Urothelium cell line (cell line): ENCODE data around the gene CAPN1.
"Not testable (repeated sequence)": the region's sequence is repeated elsewhere in the genome, so short reads cannot be mapped to it uniquely, and the experiment has no call there.

ENCODE experiments used
- DNase-seq: peaks from one replicate; pipeline ENCODE4 v3.0.0; 2011; ENCODE audit warnings: low spot score, mixed read lengths
- FAIRE-seq: peaks from 2 replicates; lab custom pipeline; 2011; peaks lifted over from hg19 to GRCh38; lab: Jason Lieb, UNC

The CAPN1 gene

DNA sequence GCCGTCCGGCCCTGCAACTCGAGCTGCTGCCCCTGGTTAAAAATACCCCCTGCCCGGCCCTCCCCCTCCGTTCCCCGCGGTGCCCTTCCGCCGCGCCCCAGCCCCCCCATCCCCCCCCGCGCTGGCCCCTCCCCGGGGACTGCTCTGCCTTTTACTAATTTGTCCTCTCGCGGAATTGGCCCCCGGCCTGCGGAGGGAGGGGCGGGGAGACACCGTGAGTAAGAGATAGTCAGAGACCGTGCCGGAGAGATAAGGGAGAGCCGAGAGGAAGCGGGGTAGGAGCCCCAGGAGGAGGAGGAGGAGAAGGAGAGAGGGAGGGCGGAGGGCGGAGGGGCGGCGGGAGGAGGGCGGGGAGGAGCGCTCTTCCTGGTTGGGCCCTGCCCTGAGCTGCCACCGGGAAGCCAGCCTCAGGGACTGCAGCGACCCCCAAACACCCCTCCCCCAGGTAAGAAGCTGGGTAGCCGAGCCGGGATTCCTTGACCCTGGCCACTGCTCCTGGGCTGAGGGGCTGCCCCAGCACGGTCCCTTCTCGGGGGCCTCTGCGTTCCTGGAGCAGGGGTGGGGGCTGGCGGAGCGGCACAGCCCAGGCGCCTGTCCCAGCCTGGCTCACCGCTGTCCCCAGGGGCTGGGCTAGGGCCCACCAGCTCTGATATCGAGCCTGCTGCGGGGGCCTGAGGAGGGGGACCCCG lies at the start of gene CAPN1:
CAPN1 (plus strand) TSS at position 360 of the 689 bp plus-strand sequence. CDS start 774 bp downstream, outside the sequence.
- FAIRE-seq (no peak), DNase-seq (peak; percentile 86)

- no peak for FAIRE-seq
- no peak for DNase-seq
Measured at GRCh38 chr11:65132238-65132987, 49.3 kb upstream of the CAPN1 start.

- FAIRE-seq = no peak
- DNase-seq = peak; percentile 61
Measured at GRCh38 chr11:65132988-65133700, 48.6 kb upstream of the CAPN1 start.

DNA sequence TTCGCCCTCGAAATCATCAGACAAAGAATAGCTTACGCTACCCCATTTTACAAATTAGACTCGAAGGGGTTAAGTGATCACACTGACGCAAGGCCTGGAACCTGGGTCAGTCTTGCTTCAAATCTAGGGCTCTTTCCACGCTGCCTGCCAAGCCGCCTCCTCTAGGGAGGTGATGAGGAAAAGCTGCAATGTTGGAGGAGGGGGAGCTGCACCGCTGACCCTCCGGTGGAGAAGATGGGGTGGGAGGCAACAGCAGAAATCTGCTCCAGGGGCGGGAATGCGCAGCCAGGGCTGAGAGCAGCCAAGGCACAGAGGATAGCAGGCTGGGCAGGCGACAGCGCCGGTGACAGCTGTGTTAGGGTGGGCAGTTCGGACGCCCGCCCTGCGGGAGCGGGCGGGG lies 48.0 kb upstream of the CAPN1 start:
- FAIRE-seq (no peak), DNase-seq (no peak)

GRCh38 chr11:65134240-65134951 lies 47.3 kb upstream of the CAPN1 start, which contains the start of gene SYVN1:
SYVN1 (minus strand) TSS chr11:65134519; CDS start chr11:65133601, 918 bp downstream.
- DNase-seq = peak; percentile 91
- peak; percentile 98 for FAIRE-seq

- DNase-seq (peak; percentile 95), FAIRE-seq (no peak)
Measured at GRCh38 chr11:65134952-65135632, 46.6 kb upstream of the CAPN1 start.

- no peak for FAIRE-seq
Measured at GRCh38 chr11:65135633-65136145, 46.0 kb upstream of the CAPN1 start.

DNA sequence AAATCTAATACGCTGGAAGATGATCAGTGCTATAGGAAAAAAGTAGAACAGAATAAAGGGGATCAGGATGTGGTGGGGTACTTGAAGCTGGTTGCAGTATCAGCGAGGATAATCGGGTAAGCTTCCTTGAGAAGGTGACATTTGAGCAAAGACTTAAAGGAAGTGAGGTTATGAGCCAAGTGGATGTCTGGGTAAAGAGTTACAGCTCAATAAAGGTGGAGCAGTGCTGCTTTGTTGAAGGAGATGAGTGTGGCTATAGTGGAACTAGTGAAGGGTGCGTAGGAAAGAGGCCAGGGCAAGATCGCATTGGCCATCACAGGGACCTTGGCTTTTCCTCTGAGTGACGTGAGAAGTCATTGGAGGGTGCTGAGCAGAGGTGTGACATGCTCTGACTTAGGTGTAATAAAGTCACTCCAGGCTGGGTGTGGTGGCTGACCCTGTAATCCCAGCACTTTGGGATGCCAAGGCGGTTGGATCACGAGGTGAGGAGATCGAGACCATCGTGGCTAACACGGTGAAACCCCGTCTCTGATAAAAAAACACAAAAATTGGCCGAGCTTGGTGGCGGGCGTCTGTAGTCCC lies 45.1 kb upstream of the CAPN1 start:
- no peak for DNase-seq
- no peak for FAIRE-seq

More at GRCh38 chr11:65135633-65136145, 46.0 kb upstream of the CAPN1 start:
- no peak for DNase-seq

DNA sequence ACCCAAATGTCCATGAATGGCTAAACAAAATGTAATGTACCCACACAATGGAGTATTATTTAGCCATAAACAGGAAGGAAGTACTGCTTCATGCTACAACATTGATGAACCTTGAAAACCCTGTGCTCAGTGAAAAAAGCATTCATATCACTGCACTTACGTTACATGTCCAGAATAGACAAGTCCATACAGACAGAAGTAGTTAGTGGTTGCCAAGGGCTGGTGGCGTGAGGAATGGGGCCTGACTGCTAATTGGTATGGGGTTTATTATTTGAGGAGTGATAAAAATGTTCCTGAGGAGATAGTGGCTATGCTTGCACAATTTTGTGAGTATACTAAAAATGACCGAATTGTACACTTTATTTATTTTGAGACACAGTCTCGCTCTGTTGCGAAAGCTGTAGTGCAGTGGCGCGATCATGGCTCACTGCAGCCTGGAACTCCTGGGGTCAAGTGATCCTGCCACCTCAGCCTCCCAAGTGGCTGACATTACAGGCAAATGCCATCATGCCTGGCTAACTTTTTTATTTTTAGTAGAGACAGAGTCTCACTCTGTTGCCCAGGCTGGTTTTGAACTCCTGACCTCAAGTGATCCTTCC lies 39.7 kb upstream of the CAPN1 start:
- DNase-seq (no peak), FAIRE-seq (peak; percentile 20)

DNA sequence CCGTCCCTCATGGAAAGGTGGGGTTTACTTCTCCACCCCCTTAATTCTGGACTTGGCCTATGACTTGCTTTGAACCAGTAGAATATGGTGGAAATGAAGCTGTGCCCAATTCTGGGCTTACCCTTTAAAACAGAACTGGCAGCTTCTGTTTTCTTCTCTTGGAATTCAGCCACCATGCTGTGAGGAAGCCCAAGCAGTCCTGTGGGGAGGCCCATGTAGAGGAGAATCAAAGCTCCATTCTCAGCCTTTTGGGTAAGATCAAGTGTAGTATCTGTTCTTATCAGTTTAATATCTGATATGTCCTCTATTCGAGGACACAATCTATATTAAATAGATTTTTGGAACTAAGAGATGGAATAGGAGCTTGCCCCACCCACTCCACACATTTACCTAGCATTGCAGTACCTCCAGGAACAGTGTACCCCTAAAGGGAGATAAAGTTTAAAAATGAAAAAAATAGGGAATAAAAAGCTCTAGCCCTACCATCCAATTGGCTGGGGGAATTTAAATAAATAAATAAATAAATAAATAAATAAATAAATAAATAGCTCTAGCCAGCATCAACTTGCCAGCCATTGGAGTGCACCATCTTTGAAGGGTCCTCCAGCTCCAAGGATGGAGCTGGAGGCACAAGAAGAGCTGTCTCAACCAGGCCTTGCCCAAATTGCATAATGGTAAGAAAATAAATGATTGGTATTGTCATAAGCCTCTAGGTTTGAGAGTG lies 34.2 kb upstream of the CAPN1 start:
- FAIRE-seq (no peak), DNase-seq (no peak)

DNA sequence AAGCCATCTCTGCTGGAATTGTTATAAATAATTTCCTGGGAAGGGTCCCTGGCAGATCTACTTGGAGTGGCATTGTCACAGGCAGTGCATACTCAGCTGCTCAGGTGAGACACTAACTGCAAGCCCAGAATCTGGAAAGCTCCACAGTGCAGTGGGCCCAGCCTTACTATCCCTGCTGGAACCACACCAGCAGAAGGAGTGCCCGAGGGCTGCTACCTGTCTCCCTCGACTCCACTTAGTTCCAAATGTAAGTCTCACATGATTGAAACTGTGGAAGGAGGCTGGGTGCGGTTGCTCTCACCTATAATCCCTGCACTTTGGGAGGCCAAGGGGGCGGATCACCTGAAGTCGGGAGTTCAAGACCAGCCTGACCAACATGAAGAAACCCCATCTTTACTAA lies 33.1 kb upstream of the CAPN1 start:
- FAIRE-seq = no peak

DNA sequence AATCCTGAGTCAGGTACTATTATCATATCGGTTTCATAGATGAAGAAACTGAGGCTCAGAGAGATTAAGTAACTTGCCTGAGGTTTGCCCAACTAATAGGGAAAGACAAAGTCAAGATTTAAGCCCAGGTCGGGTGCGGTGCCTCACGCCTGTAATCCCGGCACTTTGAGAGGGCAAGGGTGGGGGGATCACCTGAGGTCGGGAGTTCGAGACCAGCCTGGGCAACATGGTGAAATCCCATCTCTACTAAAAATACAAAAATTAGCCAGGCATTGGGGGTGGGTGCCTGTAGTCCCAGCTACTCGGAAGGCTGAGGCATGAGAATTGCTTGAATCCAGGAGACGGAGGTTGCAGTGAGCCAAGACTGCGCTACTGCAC lies 31.6 kb upstream of the CAPN1 start:
- DNase-seq, FAIRE-seq: not testable (repeated sequence)

More for the DNA sequence above, 33.1 kb upstream of the CAPN1 start:
- DNase-seq = no peak

- DNase-seq (peak; percentile 93), FAIRE-seq (peak; percentile 83)
Measured at GRCh38 chr11:65150509-65151299, 31.0 kb upstream of the CAPN1 start.

DNA sequence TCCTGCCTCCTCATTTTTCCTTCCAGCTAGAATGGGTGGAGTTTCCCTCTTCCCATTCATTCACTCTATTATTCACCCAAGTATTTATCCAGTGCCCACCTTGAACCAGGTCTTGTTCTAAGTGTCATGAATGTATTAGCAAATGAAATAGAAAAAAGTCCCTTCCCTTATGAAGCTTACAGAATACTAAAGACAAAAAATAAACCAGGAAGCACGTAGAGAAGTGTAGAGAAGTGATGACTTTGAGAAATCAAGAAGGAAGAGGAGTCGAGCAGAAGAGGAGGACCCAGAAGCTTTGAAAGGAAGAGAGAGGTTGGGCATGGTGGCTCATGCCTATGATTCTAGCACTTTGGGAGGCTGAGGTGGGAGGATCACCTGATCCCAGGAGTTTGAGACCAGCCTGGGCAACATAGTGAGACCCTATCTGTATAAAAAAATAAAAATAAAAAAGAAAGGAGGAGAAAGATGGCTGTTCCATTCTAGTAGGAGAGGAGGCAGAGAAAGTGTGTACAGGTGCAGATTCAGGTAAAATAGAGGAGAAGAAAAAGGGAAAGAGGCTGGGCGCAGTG lies 30.3 kb upstream of the CAPN1 start:
- FAIRE-seq = no peak

DNA sequence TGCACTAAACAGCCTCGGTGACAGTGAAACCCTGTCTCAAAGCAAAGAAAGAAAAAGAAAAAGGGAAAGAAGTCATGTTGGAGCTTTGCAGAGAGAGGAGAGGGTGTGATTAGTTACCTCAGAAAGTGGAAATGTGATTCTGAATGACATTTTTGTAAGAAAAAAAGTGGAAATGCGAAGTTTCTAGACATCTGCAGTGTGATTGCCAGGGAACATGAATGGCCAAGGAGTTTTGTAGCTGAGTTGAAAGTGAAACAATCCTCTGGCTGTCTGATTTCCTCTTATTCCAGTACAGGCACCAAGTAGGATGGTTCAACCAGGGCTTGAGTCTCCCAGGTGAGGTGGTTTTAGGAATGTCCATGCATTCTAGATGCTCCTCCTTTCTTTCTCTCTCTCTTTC lies 29.6 kb upstream of the CAPN1 start:
- no peak for FAIRE-seq
- DNase-seq = no peak

More for the DNA sequence above, 30.3 kb upstream of the CAPN1 start:
- no peak for DNase-seq

GRCh38 chr11:65156256-65156655 lies 25.5 kb upstream of the CAPN1 start:
- DNase-seq = no peak
- no peak for FAIRE-seq

DNA sequence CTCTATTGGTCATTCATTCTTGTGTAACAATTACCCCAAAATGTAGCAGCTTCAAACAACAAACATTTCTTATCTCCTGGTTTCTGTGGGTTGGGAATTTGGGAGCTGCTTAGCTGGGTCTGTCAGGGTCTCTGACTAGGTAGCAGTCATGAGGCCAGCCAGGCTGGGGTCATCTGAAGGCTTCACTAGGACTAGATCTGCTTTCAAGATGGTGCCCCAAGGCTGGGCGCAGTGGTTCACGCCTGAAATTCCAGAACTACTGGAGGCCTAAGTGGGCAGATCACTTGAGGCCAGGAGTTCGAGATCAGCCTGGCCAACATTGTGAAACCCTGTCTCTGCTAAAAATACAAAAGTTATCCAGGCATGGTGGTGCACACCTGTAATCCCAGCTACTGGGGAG lies 24.8 kb upstream of the CAPN1 start:
- DNase-seq = no peak
- no peak for FAIRE-seq
